ENCODE measurements around the gene SOCS1.
"Not testable (repeated sequence)": the region's sequence is repeated elsewhere in the genome, so short reads cannot be mapped to it uniquely, and the experiment has no call there.

Gene SOCS1, protein sequence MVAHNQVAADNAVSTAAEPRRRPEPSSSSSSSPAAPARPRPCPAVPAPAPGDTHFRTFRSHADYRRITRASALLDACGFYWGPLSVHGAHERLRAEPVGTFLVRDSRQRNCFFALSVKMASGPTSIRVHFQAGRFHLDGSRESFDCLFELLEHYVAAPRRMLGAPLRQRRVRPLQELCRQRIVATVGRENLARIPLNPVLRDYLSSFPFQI

GRCh38 chr16:11255737-11256660, at the start of gene SOCS1:
TSS of gene SOCS1 (minus strand) at chr16:11256204. CDS start at chr16:11255478, 726 bp downstream.
- DNase-seq, result peak; percentile 90

DNA sequence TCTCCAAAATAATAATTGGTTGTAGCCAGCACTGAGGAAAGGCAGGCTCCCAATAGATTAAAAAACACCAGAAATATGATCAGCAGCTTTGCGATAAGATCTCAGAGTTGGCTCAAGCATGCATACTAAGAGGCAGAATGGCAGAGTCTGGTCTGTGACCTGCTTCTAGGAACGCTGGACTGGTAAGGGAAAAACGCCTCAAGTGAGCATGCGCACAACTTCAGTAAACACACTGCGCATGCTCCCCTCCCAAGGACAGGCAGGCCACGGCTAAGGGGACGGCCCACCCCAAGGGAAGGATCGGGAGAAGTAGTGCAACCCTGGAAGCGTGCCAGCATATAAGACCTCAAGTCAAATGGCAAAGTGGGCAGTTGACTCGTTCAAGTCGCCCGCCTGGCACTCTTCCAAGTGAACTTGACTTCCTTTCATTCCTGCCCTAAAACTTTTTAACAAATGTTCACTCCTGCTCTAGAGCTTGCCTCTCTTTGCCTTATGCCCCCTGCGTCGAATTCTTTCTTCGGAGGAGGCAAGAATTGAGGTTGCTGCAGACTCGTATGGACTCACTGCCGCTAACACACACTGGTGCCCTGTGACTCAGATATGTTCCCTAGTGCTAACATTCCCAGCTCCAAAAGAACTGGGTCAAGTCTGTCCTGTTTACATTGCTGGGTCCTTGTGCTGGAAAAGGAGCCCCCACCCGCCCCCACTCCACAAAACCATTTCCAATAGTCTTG, 47.6 kb upstream of the SOCS1 start:
- DNase-seq, result no peak

DNA sequence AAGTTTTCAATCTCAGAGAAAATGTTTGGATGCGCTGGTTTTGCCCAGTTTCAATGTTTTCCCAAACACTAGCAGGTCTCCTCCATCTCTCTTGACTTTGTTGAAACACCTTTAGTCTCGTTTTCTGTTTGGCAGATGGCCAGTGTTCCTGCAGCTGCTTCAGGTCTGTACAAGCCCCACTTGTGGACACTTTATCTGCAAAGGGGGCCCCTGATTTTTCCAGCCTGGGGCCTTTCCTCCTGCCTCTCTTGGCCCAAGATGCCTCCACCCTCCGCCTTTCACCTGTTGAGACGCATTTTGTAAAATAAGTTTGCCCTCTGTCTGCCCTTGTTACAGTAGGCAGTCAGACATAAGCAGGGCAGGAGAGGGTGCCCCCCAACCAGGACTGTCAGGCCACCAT, 47.0 kb upstream of the SOCS1 start:
- no peak for DNase-seq

DNA sequence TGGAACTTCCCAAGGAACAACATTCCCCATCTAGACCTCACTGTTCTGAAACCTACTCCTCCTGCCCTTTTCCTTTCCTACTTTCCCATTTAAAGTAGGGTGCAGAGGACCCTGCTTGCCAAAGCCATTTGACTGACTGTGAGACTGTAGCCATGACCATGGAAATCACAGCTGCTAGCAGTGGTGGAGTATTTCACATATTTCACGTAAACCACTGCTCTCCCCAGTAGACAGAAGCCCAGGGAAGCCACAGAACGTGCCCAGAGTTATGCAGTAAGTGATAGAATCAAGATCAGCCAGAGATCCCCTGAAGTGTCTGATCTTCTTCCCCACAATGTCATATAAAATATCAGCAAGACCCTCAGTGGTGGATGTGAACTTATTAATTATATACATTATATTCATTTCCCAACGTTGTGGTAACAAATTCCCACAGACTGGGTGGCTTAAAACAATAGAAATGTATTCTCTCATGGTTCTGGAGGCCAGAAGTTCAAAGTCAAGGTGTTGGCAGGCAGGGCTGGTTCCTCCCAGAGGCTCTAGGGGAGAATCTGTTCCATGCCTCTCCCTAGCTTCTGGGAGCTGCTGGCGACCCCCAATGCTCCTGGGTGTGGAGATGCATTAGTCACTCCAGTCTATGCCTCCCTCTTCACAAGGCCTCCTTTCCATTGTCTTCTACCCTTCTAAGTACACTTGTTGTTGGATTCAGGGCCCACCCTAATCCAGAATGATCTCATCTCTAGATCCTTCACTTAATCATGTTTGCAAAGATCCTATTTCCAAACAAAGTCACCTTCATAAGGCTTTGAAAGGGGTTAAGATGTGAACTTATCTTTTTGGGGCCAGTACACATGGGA, 45.9 kb upstream of the SOCS1 start:
- DNase-seq, result no peak

GRCh38 chr16:11300560-11300892, 44.5 kb upstream of the SOCS1 start:
- DNase-seq, result no peak

- DNase-seq, result no peak
These were observed 44.0 kb upstream of the SOCS1 start for GRCh38 chr16:11299865-11300559.

DNA sequence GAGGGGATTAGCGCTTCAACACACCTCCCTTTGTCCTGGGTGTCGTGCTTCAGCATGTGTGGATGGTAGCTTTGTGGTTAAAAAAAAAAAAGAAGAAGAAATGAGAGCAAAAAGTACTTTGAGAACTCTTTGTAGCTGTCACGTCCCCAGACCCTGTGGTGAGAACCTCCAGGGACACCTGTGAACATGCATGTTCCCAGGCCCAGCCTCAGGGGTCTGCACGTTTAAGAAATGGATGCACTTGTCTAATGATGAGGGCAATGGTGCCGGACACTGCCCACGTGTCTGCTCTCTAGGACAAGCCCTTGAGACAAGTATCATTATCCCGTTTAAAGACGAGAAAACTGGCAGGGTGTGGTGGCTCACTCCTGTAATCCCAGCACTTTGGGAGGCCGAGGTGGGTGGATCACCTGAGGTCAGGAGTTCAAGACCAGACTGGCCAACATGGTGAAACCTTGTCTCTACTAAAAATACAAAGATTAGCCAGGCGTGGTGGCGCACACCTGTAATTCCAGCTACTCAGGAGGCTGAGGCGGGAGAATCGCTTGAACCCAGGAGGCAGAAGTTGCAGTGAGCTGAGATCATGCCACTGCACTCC, 43.0 kb upstream of the SOCS1 start:
- peak; percentile 20 for DNase-seq

DNA sequence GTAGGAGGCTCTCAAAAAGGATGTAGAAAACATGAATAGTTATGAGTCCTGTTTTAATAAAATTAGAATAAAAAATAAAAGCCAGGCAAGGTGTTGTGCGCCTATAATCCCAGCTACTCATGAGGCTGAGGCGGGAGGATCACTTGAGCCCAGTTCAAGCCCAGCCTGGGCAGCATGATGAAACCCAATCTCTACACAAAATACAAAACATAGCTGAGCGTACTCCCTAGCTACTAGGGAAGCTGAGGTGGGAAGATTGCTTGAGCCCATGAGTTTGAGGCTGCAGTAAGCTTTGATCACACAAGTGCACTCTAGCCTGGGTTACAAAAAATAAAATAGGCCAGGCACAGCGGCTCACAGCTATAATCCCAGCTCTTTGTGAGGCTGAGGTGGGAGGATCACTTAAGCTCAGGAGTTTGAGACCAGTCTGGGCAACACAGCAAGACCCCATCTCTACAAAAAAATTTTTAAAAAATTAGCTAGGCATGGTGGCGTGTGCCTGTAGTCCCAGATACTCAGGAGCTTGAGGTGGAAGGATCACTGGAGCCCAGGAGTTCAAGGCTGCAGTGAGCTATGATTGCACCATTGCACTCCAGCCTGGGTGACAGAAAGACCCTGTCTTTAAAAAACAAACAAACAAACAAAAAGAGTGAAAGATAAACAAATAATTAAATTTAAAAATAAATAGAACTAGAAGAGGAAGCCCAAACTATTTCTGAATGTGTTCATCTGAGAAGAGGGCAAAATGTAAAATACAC, 42.3 kb upstream of the SOCS1 start:
- no peak for DNase-seq

GRCh38 chr16:11297492-11298142, 41.6 kb upstream of the SOCS1 start:
- DNase-seq, result peak; percentile 76

DNA sequence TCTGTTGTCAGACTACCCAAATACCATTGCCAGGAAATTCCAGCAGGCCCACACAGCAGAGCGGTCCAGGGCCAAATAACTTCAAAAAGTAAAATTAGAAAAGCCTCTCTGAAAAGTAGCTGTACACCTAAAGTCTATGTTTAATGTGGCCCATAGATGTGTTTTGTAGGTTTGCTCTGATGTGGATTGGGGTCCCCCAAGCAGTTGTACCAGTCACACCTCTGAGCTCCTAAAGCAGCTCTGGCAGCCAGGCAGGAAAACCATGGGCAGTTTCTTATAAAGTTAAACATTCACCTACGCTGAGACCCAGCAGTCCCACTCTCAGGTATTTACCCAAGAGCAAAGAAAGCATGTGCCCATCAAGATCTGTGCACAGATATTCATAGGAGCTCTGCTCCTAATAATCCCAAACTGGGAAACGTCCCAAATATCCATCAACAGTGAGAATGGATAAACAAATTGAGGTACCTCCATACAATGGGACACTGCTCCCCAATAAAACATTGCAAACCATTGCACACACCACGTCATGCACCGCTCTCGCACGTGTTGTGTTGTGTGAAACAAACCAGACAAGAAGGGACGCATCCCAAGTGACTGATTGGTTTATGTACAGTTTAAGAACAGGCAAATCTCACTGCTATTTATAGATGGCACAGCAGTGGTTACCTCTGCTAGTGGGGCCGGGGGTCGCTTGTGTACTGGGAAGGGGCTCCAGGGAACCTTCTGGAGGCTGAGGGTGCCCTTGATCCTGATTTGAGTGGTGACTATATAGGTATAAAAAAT, 40.9 kb upstream of the SOCS1 start:
- no peak for DNase-seq

DNA sequence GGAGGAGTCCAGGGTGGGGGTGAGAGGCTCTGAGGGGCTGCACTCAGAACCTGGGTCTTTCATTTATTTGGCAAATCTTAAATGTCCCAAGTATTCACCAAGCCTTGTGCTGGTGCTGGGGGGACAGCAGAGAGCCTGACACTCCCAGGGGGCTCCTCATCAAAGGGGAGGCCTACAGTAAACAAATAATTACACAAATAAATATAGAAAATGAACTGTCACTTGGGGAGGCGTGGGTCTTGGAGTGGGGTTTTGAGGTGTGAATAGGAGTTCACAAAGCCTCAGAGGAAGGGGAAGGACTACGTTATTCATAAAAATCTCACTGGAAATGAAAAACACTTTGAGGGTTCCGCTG, 40.3 kb upstream of the SOCS1 start:
- no peak for DNase-seq

- DNase-seq, result no peak
These were observed 39.7 kb upstream of the SOCS1 start for GRCh38 chr16:11295672-11296071.

- DNase-seq, result no peak
These were observed 36.2 kb upstream of the SOCS1 start for GRCh38 chr16:11292076-11292748.

- no peak for DNase-seq
These were observed 35.2 kb upstream of the SOCS1 start for GRCh38 chr16:11291091-11291703.

DNA sequence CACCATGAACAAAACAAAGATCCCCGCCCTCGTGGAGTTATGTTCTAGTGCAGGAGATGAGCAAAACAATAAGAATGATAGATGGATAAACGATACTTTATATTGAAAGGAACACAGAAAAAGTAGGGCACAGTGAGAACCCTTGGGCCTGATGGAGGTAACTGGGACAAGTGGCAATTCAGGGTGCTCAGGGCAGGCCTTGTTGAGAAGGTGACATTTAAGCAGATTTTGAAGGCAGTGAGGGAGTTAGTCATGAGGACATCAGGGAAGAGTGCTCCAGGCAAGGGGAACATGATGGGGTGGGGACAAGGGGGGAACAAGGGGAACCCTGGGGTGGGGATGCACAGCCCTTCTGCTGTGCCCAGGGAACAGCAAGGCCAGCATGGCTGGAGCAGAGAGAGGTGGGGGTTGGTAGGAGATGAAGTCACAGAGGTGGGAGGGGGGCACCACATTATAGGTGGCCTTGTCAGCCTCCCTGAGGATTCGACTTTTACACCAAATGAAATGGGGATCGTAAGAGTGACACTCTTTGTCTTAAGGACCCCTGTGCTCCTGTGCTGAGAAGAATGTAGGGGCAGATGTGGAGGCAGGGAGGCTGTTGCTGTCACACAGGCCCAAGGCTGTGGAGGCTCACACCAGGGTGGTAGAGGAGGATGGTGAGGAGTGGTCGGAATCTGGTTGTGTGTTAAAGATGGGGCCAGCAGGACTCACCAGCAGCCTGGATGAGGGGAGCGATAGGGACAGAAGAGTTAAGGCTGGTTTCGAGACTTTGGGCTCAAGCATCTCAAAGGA, 34.3 kb upstream of the SOCS1 start:
- DNase-seq, result no peak

DNA sequence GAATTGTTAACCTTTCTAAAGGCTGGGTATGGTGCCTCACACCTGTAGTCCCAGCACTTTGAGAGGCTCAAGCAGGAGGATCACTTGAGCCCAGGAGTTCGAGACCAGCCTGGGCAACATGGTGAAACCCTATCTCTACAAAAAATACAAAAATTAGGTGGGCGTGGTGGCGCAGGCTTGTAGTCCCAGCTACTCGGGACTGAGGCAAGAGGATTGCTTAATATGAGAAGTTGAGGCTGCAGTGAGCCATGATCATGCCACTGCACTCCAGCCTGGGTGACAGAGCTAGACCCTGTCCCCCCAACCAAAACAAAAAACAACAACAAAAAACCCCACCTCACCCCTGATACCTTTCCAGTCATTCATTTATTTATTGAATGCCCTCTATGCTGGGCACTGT, 33.7 kb upstream of the SOCS1 start:
- not testable (repeated sequence) for DNase-seq

- DNase-seq, result no peak
These were observed 33.2 kb upstream of the SOCS1 start for GRCh38 chr16:11289202-11289601.

DNA sequence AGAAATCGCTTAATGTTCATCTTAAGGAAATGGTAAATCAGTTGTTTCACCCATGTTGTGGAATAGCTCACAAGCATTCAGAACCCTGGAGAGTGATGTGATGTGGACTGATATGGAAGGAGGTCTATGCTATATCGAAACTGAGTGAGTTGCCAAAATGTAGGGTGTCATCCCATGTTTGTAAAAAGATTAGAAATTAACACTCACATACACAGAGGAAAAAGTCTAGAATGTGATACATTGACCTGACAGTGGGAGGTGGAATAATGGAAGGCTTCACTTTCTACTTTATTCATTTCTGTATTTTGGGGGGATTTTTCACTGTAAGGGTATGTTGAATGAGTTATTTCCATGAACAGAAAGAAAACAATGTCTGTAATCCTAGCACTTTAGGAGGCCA, 29.8 kb upstream of the SOCS1 start:
- no peak for DNase-seq

Data from CD4-positive, alpha-beta T cell treated with Interleukin-17A for 4 hours (primary cell).